Tibial artery (tissue), 4 donors: ENCODE results near the gene DIPK2B.

Experiments
- DNase-seq, 2 donors: peaks; one replicate each; pipeline ENCODE4 v3.0.0-alpha.2; 2019
- H3K27ac ChIP-seq, 2 donors: fragments of 200-600 bp; sonication (generic) in 1 of 2; 1 replicate in 1 of 2; 2 replicates in 1 of 2; pipeline ENCODE4 v1.5.1; 2018 to 2019; ENCODE audit warnings: mild to moderate bottlenecking in 1 of 2
- H3K27me3 ChIP-seq, 2 donors: fragments of 200-600 bp; sonication (generic) in 1 of 2; one replicate each; pipeline versions ENCODE4 v1.5.1 to v1.6.0; 2016 to 2019
- H3K36me3 ChIP-seq, 3 donors: fragments of 200-600 bp; sonication (generic) in 2 of 3; one replicate each; pipeline ENCODE4 v1.5.1; 2016 to 2019; ENCODE audit warnings: mild to moderate bottlenecking in 2 of 3
- H3K4me1 ChIP-seq, 4 donors: fragments of 200-600 bp; sonication (generic) in 2 of 4; 1 replicate in 3 of 4; 2 replicates in 1 of 4; pipeline ENCODE4 v1.5.1; 2016 to 2019
- H3K4me3 ChIP-seq, 2 donors: fragments of 200-600 bp; sonication (generic) in 1 of 2; 1 replicate in 1 of 2; 2 replicates in 1 of 2; pipeline ENCODE4 v1.5.1; 2018 to 2019; ENCODE audit warnings: mild to moderate bottlenecking in 2 of 2
- H3K9me3 ChIP-seq, 3 donors: fragments of 200-600 bp; sonication (generic) in 1 of 3; one replicate each; pipeline ENCODE4 v1.5.1; 2016 to 2019
- intact Hi-C: fragments of 100-400 bp; cut with DNase I; formaldehyde crosslinking; loops from one replicate; pipeline ENCODE4 v1.15.0; 2023; ENCODE audit warnings: low total_unique reads
- TF ChIP-seq, protein P1 (sequence below), 2 experiments: fragments of 200-600 bp in 1 of 2; fragments of 450-650 bp in 1 of 2; IDR thresholded peaks; one replicate each; pipeline ENCODE4 v1.5.1; 2017 to 2019; ENCODE audit warnings: antibody characterized with exemption in 2 of 2, mild to moderate bottlenecking in 1 of 2, moderate library complexity in 1 of 2

Gene DIPK2B

DNA sequence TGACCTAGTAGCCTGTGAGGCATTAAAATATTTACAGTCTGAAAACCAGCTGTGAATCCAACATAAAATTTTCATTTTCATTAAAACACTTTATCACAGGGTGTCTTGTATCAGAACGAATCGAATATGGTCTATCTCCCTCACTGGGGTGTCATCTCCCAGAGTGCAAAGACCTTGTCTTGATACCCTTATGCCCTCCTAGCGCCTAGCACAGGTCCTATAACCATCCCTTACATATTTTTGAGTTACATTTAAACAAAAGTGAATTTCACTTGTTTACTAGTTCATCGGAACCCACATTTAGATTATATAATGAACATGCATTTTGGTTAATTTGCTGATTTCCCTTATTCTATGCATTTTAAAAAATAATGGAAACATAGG is 14.0 kb downstream of the DIPK2B start:
- no peak for DNase-seq

DNA sequence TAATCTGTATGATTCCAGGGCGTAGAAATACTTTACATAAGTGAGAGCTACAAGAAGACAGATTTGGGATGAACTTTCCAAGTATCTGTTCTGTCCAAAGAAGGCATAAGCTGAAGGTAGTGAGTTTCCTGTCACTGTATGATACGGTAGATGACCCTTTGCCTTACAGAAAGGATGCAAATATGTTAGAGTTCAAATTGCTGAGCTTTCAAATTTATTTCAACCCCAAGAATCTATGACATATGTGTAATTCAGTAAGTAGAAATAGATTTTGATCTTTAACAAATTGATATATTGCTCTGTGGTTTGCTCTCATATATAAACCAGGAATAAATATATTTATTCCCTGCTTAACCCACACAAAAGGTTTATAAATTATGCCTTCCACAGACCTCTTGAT is 16.5 kb downstream of the DIPK2B start:
- DNase-seq: no peak
- Histone ChIP-seq H3K27me3 (no peaks in the 10 kb centered on the region), H3K4me3 (no peak overlapping the region), H3K9me3 (no peaks in the 10 kb centered on the region), H3K36me3 (no peaks in the 10 kb centered on the region), H3K27ac (no peak overlapping the region), H3K4me1 (peaks cover 0 to 5% (median 0%) of the 10 kb centered on the region in 4 donors)
- intact Hi-C loops: no loop called here
- TF ChIP-seq, protein P1, sequence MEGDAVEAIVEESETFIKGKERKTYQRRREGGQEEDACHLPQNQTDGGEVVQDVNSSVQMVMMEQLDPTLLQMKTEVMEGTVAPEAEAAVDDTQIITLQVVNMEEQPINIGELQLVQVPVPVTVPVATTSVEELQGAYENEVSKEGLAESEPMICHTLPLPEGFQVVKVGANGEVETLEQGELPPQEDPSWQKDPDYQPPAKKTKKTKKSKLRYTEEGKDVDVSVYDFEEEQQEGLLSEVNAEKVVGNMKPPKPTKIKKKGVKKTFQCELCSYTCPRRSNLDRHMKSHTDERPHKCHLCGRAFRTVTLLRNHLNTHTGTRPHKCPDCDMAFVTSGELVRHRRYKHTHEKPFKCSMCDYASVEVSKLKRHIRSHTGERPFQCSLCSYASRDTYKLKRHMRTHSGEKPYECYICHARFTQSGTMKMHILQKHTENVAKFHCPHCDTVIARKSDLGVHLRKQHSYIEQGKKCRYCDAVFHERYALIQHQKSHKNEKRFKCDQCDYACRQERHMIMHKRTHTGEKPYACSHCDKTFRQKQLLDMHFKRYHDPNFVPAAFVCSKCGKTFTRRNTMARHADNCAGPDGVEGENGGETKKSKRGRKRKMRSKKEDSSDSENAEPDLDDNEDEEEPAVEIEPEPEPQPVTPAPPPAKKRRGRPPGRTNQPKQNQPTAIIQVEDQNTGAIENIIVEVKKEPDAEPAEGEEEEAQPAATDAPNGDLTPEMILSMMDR (IDR thresholded peaks at IDR 0.05): no peak

More for the DNA sequence above, 14.0 kb downstream of the DIPK2B start:
- Histone ChIP-seq H3K4me3 (no peak overlapping the region), H3K36me3 (no peaks in the 10 kb centered on the region), H3K27me3 (no peaks in the 10 kb centered on the region), H3K27ac (no peak overlapping the region), H3K9me3 (no peaks in the 10 kb centered on the region), H3K4me1 (peaks cover 0 to 5% (median 0%) of the 10 kb centered on the region in 4 donors)
- TF ChIP-seq, protein P1 (IDR thresholded peaks at IDR 0.05): no peak
- intact Hi-C loops: loop anchor here (5.0 kb wide), 1 partner anchor 1229 kb away; no protein-coding TSS in a partner anchor

DNA sequence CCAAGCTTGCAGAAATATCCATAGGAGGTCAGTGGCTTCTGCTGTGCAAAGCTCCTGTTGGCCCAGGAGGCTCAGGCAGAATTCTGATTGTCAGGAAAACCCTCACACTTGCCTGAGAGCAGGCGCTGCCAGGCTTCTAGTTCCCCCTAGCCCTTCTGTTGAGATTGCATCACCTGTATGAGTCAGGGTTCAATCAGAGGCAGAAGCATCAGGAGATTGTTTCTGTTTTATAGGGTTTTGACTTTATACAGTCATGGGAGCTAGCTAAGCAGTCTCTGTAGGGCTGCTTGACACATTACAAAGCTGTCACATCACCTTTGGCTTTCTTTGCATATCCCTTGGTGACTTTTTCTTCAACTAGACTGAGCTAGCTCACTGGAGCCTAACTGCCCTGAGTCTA is 27.8 kb downstream of the DIPK2B start:
- no peak for DNase-seq
- Histone ChIP-seq H3K4me3 (no peak overlapping the region), H3K36me3 (no peaks in the 10 kb centered on the region), H3K27ac (no peak overlapping the region), H3K9me3 (no peaks in the 10 kb centered on the region), H3K27me3 (no peaks in the 10 kb centered on the region), H3K4me1 (no peaks in the 10 kb centered on the region)
- TF ChIP-seq, protein P1 (IDR thresholded peaks at IDR 0.05): no peak
- intact Hi-C loops: no loop called here

DNA sequence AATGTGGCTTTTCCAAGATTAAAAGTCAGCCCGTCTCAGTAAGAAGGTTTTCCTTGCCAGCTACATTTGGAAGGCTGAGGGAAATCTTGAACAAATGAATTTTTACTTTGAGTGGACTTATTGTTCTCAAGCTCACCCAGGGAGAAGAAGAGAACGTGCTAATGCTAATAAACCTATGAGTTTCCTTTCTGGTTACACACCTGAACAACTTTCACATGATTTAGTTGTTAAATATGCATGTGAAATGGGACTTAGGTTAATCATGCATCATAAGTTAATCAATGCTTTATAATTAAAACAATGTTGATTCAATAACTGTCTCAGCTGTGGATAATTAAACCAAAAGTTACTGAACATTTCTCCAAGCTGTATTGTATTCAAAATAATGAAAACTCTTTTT is 33.9 kb downstream of the DIPK2B start:
- Histone ChIP-seq H3K4me3 (no peak overlapping the region), H3K36me3 (no peaks in the 10 kb centered on the region), H3K9me3 (no peaks in the 10 kb centered on the region), H3K27me3 (no peaks in the 10 kb centered on the region), H3K4me1 (no peaks in the 10 kb centered on the region), H3K27ac (no peak overlapping the region)
- intact Hi-C loops: no loop called here
- no peak for DNase-seq
- TF ChIP-seq, protein P1 (IDR thresholded peaks at IDR 0.05): no peak

DNA sequence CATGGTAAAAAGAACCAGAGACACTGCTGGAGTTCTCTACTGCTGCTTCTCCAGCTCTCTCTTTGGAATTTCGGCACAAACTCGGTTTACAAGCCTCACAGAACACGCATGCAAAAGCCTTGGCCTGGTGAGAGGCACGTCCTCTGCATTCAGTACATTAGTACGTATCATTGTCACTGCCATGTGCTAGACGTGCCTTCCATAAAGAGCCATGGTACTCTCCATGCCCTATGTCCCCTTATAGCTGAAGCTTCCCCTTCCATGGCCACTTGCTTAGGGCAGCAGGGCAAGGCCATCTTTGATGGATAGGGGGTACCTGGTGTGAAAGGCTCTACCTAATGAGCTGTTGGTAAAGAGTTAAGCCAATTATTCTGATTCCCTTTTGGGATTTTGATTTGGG is 35.0 kb downstream of the DIPK2B start:
- Histone ChIP-seq H3K9me3 (peaks cover 0 to 4% (median 3%) of the 10 kb centered on the region in 3 donors), H3K27ac (no peak overlapping the region), H3K4me1 (no peaks in the 10 kb centered on the region), H3K4me3 (no peak overlapping the region), H3K36me3 (no peaks in the 10 kb centered on the region), H3K27me3 (no peaks in the 10 kb centered on the region)
- no peak for DNase-seq
- intact Hi-C loops: no loop called here
- TF ChIP-seq, protein P1 (IDR thresholded peaks at IDR 0.05): no peak

DNA sequence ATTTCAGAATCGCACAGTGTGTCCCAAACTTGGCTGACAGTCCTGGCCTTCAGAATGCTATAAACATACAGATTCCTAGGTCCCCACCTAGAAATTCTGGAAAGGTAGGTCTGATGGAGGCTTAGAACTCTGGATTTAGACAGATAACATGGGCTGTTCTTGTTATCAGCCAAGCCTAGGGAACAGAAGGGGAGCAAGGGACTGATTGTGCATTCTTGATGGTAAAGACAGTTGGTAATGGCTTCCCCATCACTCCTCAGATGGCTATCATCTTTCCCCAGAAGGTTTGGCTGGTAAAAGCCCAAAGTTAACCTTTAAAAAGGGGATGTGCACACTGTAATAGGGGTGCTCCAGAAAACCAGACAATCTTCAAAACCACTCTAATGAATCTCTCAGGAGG is 35.7 kb downstream of the DIPK2B start:
- H3K27me3 ChIP-seq: no peaks in the 10 kb centered on the region
- TF ChIP-seq, protein P1 (IDR thresholded peaks at IDR 0.05): no peak
- H3K4me3 ChIP-seq: no peak overlapping the region
- H3K36me3 ChIP-seq: no peaks in the 10 kb centered on the region
- intact Hi-C loops: no loop called here
- H3K27ac ChIP-seq: no peak overlapping the region
- DNase-seq: no peak
- H3K9me3 ChIP-seq: peaks cover 0 to 8% (median 4%) of the 10 kb centered on the region in 3 donors
- no peaks in the 10 kb centered on the region for H3K4me1 ChIP-seq
